Stimulated activated CD8-positive, alpha-beta memory T cell treated with anti-CD3 and anti-CD28 coated beads, Interleukin-7, amount 100 ng/mL, for 48 hours (primary cell): Measurements from ENCODE around the gene ZFAND2A.
"Not testable (repeated sequence)": the region's sequence is repeated elsewhere in the genome, so short reads cannot be mapped to it uniquely, and the experiment has no call there.

Source experiments
- DNase-seq, 2 donors: peaks; one replicate each; pipeline ENCODE4 v3.0.0-alpha.2; 2020; ENCODE audit warnings: low read depth in 1 of 2; ENCODE audit errors: extremely low read depth in 1 of 2

The ZFAND2A gene

GRCh38 chr7:1159891-1160669 is at the start of gene ZFAND2A:
ZFAND2A (minus strand) TSS chr7:1160196; CDS start chr7:1158212, 1,984 bp downstream.
- peak; percentile 99 for DNase-seq

DNA sequence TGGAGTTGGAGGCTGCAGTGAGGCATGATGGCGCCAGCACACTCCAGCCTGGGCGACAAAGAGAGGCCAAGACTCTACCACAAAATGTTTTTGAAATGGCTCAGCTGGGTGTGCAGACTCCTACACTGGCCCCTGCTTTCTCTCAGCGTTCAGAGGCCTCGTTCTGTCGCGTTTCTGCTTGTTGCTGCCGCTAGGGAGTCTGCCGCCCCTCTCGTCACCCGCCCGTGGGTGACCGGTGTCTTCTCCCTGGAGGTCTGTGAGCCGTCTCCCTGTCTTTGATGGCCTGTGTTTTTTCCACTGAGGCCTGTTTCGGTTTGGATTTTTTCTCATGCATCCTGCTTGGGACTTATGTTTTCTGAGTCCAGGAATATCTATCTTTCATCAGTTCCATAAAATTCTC is 49.1 kb upstream of the ZFAND2A start:
- DNase-seq = no peak

DNA sequence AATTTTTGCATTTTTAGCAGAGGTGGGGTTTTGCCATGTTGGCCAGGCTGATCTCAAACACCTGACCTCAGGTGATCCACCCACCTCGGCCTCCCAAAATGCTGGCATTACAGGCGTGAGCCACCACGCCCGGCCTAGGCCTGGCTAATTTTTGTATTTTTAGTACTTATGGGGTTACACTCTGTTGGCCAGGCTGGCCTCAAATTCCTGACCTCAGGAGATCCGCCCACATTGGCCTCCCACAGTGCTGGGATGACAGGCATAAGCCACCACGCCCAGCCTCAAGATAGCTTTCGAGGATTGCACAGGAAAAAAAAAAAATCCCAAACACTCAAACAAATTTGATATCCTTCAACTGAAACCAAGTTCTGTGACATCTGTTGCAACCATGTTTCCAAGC is 45.7 kb upstream of the ZFAND2A start:
- DNase-seq = not testable (repeated sequence)

DNA sequence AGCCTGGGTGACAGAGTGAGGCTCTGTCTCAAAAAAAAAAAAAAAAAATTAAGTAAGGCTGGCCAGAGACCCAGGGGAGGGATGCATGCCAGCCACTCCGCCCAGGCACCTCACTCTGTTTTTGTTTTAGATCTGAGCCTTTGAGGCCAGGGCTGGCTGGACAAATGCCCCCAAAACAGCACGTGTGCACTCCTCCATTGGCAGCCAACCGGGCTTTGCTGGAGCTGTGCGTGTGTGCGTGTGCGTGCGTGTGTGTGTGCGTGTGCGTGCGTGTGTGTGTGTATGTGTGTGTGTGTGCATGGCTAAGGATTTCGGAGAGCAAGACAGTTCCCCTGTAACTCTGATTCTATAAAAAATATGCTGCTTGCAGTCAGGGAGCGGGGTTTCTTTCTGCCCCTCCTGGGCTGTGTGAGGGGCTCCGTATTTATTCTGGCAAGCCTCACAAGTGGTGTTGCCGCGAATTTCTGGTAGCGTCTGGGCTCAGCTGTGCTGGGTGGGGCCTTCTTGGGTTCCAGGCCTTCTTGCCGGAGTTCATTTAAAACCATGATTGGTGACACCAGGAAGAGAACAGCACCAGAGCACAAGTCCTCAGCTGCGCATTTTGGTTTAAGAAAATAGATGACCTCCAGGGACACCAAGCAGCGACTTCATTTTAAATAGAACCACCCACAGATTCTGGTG is 44.6 kb upstream of the ZFAND2A start:
- DNase-seq = no peak

- not testable (repeated sequence) for DNase-seq
Observed at GRCh38 chr7:1202914-1203313, 42.9 kb upstream of the ZFAND2A start.

DNA sequence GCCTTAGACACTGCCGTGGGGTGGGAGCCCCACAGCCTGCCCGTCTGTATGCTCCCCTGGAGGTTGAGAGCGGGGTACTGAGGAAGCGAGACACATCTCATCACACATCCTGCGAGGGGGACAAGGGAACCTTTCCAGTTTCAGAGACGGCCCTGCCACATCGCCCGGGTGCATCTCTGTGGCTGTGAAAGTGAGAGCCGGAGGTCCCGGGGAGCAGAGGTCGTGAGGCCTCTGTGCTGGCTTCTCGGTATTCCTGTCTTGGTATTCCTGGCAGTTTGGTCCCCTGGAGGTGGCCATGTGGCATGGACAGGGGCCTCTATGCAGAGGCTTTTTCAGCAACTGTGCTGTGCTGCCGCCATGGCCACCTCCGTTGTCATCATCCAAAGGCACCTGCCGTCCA is 41.9 kb upstream of the ZFAND2A start:
- no peak for DNase-seq

GRCh38 chr7:1200045-1200444 is 40.0 kb upstream of the ZFAND2A start:
- no peak for DNase-seq

- no peak for DNase-seq
Observed at GRCh38 chr7:1197997-1198625, 38.1 kb upstream of the ZFAND2A start.

DNA sequence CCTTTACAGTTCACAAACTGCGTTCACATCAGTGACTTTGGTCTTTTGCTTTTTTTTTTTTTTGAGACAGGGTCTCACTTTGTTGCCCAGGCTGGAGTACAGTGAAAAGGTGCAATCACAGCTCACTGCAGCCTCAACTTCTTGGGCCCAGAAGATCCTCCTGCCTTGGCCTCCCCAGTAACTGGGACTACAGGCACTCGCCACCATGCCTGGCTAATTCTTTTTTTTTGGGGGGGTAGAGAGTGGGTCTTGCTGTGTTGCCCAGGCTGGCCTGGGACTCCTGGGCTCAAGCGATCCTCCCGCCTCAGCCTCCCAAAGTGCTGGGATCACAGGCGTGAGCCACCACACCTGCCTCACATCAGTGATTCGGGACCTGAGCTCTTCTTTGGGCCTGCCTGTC is 37.0 kb upstream of the ZFAND2A start:
- no peak for DNase-seq

GRCh38 chr7:1196441-1196840 is 36.4 kb upstream of the ZFAND2A start:
- DNase-seq = not testable (repeated sequence)

- DNase-seq = no peak
Observed at GRCh38 chr7:1193593-1194424, 33.8 kb upstream of the ZFAND2A start.

DNA sequence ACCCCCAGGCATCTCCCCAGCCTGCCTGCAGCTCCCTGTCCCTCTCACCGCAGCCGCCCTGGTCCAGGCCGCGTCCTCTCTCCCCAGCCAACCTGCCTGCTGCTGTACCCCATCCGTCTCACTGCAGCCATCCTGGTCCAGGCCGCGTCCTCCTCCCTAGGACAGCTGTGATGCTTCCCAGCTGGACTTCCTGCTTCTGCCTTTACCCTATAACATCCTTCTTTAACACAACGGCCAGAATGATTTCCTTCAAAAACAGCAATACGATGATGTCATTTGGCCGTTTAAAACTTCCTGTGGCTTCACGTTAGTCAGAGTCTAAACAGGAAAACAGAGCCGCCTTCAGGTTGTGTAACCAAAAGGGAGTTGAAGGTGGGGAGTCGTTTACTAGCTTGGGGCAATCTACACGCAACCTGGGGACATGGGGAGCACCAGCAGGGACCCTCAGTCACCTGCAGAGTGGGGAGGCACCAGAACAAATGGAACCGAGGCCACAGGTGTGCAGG is 32.2 kb upstream of the ZFAND2A start:
- DNase-seq = no peak

DNA sequence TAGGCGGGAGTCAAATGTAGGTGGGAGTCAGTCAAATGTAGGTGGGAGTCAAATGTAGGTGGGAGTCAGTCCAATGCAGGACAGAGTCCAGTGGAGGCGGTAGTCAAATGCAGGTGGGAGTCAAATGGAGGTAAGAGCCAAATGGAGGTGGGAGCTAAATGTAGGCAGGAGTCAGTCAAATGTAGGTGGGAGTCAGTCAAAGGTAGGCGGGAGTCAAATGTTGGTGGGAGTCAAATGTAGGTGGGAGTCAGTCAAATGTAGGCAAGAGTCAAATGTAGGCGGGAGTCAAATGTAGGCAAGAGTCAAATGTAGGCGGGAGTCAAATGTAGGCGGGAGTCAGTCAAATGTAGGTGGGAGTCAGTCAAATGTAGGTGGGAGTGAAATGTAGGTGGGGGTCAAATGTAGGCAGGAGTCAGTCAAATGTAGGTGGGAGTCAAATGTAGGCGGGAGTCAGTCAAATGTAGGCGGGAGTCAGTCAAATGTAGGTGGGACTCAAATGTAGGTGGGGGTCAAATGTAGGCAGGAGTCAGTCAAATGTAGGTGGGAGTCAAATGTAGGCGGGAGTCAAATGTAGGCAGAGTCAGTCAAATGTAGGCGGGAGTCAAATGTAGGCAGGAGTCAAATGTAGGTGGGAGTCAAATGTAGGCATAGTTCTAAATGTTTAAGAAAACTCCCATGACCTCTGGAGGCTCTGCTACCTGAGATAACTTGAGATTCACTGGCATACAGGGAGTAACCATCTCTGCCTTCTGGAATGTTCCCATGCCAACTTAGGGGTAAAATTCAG is 30.2 kb upstream of the ZFAND2A start:
- no peak for DNase-seq

- no peak for DNase-seq
Observed at GRCh38 chr7:1188720-1189294, 28.8 kb upstream of the ZFAND2A start.

DNA sequence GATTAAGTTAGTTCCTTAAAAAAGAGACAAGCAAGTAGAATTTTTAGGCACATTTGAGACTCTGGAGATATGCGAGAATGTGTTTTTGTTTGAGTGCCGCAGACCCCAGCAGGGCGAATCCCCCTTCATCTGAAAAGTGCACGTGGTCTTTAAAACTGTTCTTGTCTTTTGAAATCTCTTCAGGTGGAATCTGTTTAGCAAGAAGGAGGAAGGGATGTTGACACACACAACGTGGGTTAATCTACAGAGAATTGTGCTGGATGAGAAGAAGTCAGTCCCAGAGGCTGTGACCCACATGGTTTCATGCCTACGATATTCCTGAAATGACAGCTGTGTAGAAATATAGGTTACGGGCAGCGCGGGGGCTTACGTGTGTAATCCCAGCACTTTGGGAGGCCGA is 27.1 kb upstream of the ZFAND2A start:
- no peak for DNase-seq

DNA sequence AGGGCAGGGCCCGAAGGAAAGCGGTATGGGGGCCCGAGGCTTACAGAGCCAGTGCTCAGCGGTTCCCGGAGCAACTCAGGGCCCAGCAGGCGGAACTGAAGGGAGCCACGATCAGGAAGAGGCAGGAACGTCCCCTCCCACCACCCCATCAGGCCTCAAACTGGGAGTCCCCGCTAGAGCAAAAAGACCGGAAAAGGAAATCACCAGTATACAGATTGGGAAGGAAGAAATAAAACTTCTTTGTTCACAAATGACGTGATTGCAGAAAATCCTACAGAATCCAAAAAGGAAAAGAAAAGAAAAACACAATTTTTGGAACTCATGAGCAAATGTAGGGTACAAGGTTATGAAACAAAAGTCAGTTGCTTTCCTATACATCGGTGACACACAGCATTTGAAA is 21.6 kb upstream of the ZFAND2A start:
- DNase-seq = no peak

- no peak for DNase-seq
Observed at GRCh38 chr7:1181031-1181430, 21.0 kb upstream of the ZFAND2A start.

- DNase-seq = peak; percentile 63 to 73
Observed at GRCh38 chr7:1176891-1177373, 16.9 kb upstream of the ZFAND2A start.
